ENCODE data around the gene LZTFL1. TPM values are rescaled to one million over a fixed set of nuclear protein-coding genes. Genes with fewer than 3 reads are reported as not detected.

LZTFL1 gene
- total and polyA plus RNA-seq, 4 donors = 3.4 to 11.8 (median 5.7) TPM

DNA sequence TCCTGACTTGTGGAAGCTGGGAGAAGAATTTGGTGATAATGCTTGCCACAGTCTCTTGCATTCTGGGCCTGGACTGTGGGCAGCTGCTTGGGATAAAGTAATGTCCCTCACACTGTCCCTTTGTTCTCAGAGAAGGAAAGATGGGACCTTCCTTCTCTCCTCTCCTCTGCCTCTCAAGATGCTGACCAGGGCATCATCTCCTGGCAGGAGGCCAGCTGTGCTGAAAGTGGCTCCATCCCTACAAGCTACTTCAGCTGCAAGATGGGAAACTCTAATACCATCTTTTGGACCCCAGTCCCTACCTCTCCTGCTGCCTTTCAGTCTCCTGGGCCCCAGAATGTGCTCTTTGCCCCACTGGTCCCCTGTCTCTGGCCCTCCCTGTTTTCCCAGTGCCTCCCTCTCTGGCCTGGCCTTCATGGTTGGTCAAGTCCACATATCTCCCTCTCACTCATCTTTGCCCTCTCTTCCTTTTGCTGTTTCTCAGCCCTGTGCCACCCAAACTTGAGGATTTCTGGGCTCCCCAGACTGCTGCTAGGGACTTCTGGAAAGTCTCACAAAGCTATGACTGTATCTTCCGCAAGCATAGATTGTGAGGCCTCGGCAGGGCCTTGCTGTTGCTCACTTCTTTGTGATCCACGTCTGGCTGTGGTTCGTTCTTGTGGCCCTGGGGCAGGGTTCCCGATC is 38.5 kb downstream of the LZTFL1 start:
- H3K4me3 ChIP-seq (ENCODE audit: low read depth in 1 of 3, low read length in 3 of 3) = no peak overlapping the region
- no peaks in the 10 kb centered on the region for H3K9me3 ChIP-seq (ENCODE audit: control insufficient read depth in 4 of 4, low read length in 3 of 4)
- no peaks in the 10 kb centered on the region for H3K4me1 ChIP-seq (ENCODE audit: control insufficient read depth in 4 of 4, insufficient read depth in 4 of 4, low read length in 3 of 4)
- H3K27me3 ChIP-seq (ENCODE audit: control insufficient read depth in 4 of 4, insufficient read depth in 4 of 4, low read length in 3 of 4) = peaks cover 0 to 6% (median 1%) of the 10 kb centered on the region in 4 donors
- TF ChIP-seq EGR1 (IDR thresholded peaks at IDR 0.05; ENCODE audit: low read depth in 2 of 2) (no peak), NR2F2 (IDR thresholded peaks at IDR 0.05) (no peak), SP1 (IDR thresholded peaks at IDR 0.05) (no peak), JUND (IDR thresholded peaks at IDR 0.05) (no peak), HNF4A (conservative IDR thresholded peaks at IDR 0.05) (no peak), YY1 (IDR thresholded peaks at IDR 0.05) (no peak), GABPA (IDR thresholded peaks at IDR 0.05 in 1 of 2, conservative IDR thresholded peaks at IDR 0.05 in 1 of 2) (no peak)
- TF ChIP-seq, protein P1, sequence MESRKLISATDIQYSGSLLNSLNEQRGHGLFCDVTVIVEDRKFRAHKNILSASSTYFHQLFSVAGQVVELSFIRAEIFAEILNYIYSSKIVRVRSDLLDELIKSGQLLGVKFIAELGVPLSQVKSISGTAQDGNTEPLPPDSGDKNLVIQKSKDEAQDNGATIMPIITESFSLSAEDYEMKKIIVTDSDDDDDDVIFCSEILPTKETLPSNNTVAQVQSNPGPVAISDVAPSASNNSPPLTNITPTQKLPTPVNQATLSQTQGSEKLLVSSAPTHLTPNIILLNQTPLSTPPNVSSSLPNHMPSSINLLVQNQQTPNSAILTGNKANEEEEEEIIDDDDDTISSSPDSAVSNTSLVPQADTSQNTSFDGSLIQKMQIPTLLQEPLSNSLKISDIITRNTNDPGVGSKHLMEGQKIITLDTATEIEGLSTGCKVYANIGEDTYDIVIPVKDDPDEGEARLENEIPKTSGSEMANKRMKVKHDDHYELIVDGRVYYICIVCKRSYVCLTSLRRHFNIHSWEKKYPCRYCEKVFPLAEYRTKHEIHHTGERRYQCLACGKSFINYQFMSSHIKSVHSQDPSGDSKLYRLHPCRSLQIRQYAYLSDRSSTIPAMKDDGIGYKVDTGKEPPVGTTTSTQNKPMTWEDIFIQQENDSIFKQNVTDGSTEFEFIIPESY (IDR thresholded peaks at IDR 0.05) = no peak
- TF ChIP-seq, protein P2, sequence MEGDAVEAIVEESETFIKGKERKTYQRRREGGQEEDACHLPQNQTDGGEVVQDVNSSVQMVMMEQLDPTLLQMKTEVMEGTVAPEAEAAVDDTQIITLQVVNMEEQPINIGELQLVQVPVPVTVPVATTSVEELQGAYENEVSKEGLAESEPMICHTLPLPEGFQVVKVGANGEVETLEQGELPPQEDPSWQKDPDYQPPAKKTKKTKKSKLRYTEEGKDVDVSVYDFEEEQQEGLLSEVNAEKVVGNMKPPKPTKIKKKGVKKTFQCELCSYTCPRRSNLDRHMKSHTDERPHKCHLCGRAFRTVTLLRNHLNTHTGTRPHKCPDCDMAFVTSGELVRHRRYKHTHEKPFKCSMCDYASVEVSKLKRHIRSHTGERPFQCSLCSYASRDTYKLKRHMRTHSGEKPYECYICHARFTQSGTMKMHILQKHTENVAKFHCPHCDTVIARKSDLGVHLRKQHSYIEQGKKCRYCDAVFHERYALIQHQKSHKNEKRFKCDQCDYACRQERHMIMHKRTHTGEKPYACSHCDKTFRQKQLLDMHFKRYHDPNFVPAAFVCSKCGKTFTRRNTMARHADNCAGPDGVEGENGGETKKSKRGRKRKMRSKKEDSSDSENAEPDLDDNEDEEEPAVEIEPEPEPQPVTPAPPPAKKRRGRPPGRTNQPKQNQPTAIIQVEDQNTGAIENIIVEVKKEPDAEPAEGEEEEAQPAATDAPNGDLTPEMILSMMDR (IDR thresholded peaks at IDR 0.05; ENCODE audit: low read depth, low read length, missing input control) = no peak
- TF ChIP-seq, protein P3, sequence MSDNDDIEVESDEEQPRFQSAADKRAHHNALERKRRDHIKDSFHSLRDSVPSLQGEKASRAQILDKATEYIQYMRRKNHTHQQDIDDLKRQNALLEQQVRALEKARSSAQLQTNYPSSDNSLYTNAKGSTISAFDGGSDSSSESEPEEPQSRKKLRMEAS (IDR thresholded peaks at IDR 0.05) = no peak
- TF ChIP-seq, protein P4, sequence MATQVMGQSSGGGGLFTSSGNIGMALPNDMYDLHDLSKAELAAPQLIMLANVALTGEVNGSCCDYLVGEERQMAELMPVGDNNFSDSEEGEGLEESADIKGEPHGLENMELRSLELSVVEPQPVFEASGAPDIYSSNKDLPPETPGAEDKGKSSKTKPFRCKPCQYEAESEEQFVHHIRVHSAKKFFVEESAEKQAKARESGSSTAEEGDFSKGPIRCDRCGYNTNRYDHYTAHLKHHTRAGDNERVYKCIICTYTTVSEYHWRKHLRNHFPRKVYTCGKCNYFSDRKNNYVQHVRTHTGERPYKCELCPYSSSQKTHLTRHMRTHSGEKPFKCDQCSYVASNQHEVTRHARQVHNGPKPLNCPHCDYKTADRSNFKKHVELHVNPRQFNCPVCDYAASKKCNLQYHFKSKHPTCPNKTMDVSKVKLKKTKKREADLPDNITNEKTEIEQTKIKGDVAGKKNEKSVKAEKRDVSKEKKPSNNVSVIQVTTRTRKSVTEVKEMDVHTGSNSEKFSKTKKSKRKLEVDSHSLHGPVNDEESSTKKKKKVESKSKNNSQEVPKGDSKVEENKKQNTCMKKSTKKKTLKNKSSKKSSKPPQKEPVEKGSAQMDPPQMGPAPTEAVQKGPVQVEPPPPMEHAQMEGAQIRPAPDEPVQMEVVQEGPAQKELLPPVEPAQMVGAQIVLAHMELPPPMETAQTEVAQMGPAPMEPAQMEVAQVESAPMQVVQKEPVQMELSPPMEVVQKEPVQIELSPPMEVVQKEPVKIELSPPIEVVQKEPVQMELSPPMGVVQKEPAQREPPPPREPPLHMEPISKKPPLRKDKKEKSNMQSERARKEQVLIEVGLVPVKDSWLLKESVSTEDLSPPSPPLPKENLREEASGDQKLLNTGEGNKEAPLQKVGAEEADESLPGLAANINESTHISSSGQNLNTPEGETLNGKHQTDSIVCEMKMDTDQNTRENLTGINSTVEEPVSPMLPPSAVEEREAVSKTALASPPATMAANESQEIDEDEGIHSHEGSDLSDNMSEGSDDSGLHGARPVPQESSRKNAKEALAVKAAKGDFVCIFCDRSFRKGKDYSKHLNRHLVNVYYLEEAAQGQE (IDR thresholded peaks at IDR 0.05) = no peak
- 97% methylated on average over 5 of the region's 5 CpGs for WGBS
- H3K27ac ChIP-seq (ENCODE audit: low read depth in 1 of 2, low read length in 2 of 2) = no peak overlapping the region
- no peak overlapping the region for H3K9ac ChIP-seq (ENCODE audit: low read depth in 1 of 2, low read length in 2 of 2)
- no peaks in the 10 kb centered on the region for H3K36me3 ChIP-seq (ENCODE audit: control insufficient read depth in 4 of 4, insufficient read depth in 3 of 4, low read depth in 1 of 4, low read length in 3 of 4)
- DNase-seq (ENCODE audit: low spot score) = no peak

DNA sequence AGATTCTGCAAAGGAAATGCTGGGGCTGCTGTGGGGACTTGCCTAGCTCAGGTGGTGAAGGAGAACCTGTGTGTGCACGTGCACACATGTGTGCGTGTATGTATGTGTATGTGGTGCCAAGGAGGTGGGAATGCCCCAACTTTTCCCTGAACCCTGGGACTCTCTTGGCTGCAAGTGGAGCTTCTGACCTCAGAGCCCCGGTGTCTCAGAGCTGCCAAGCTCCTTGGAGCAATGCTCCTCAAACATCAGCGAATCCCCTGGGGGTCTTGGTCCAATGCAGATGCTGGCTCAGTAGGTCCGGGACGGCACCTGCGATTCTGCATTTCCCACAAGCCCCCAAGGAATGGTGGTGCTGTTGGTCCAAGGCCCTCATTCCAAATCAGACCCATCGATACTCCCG is 39.8 kb downstream of the LZTFL1 start:
- Histone ChIP-seq H3K27ac (ENCODE audit: low read depth in 1 of 2, low read length in 2 of 2) (no peak overlapping the region), H3K9me3 (ENCODE audit: control insufficient read depth in 4 of 4, low read length in 3 of 4) (no peaks in the 10 kb centered on the region), H3K36me3 (ENCODE audit: control insufficient read depth in 4 of 4, insufficient read depth in 3 of 4, low read depth in 1 of 4, low read length in 3 of 4) (no peaks in the 10 kb centered on the region), H3K9ac (ENCODE audit: low read depth in 1 of 2, low read length in 2 of 2) (no peak overlapping the region), H3K4me1 (ENCODE audit: control insufficient read depth in 4 of 4, insufficient read depth in 4 of 4, low read length in 3 of 4) (no peaks in the 10 kb centered on the region), H3K27me3 (ENCODE audit: control insufficient read depth in 4 of 4, insufficient read depth in 4 of 4, low read length in 3 of 4) (peaks cover 0 to 6% (median 1%) of the 10 kb centered on the region in 4 donors), H3K4me3 (ENCODE audit: low read depth in 1 of 3, low read length in 3 of 3) (no peak overlapping the region)
- no peak for DNase-seq (ENCODE audit: low spot score)
- WGBS = 94% methylated on average over 9 of the region's 9 CpGs
- TF ChIP-seq, protein P5, sequence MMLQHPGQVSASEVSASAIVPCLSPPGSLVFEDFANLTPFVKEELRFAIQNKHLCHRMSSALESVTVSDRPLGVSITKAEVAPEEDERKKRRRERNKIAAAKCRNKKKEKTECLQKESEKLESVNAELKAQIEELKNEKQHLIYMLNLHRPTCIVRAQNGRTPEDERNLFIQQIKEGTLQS (IDR thresholded peaks at IDR 0.05) = no peak
- TF ChIP-seq JUND (IDR thresholded peaks at IDR 0.05) = no peak
- no peak for TF ChIP-seq RXRA (IDR thresholded peaks at IDR 0.05)
- TF ChIP-seq, protein P2 (IDR thresholded peaks at IDR 0.05; ENCODE audit: low read depth, low read length, missing input control) = no peak
- TF ChIP-seq GABPA (IDR thresholded peaks at IDR 0.05 in 1 of 2, conservative IDR thresholded peaks at IDR 0.05 in 1 of 2) = no peak
- TF ChIP-seq RAD21 (IDR thresholded peaks at IDR 0.05) = no peak
- TF ChIP-seq, protein P1 (IDR thresholded peaks at IDR 0.05) = no peak
- TF ChIP-seq, protein P3 (IDR thresholded peaks at IDR 0.05) = no peak
- TF ChIP-seq FOXA1 (IDR thresholded peaks at IDR 0.05) = no peak
- TF ChIP-seq TAF1 (conservative IDR thresholded peaks at IDR 0.05) = no peak
- TF ChIP-seq YY1 (IDR thresholded peaks at IDR 0.05) = no peak
- no peak for TF ChIP-seq HNF4A (conservative IDR thresholded peaks at IDR 0.05)
- TF ChIP-seq FOXA2 (IDR thresholded peaks at IDR 0.05) = no peak
